Prostate gland (tissue), 2 donors: ENCODE measurements around the gene AMOT. TPM values are rescaled to one million over a fixed set of nuclear protein-coding genes. Genes with fewer than 3 reads are reported as not detected.

Experiments
- DNase-seq: peaks from one replicate; pipeline ENCODE4 v3.0.0-alpha.2; 2019; ENCODE audit warnings: low spot score
- H3K27ac ChIP-seq, 2 donors: fragments of 200-600 bp; sonication (generic); 2 replicates each; pipeline ENCODE4 v1.5.1; 2017 to 2019
- H3K27me3 ChIP-seq: fragments of 200-600 bp; sonication (generic); replicated peaks from 2 replicates; pipeline ENCODE4 v1.5.1; 2019; ENCODE audit not compliant: insufficient read depth
- H3K36me3 ChIP-seq, 2 donors: fragments of 200-600 bp; sonication (generic); 1 replicate in 1 of 2; 2 replicates in 1 of 2; pipeline versions ENCODE4 v1.5.1 to v1.8.1; 2017 to 2019
- H3K4me1 ChIP-seq: fragments of 200-600 bp; sonication (generic); replicated peaks from 2 replicates; pipeline ENCODE4 v1.5.1; 2019
- H3K4me3 ChIP-seq, 2 donors: fragments of 200-600 bp; sonication (generic); 2 replicates each; pipeline ENCODE4 v1.5.1; 2017 to 2019
- H3K9me3 ChIP-seq: fragments of 200-600 bp; sonication (generic); 2 replicates; pipeline ENCODE4 v1.5.1; 2017
- POLR2A ChIP-seq: fragments of 450-650 bp; IDR thresholded peaks from one replicate; pipeline ENCODE4 v1.6.1; 2016; ENCODE audit warnings: antibody characterized with exemption, mild to moderate bottlenecking
- POLR2AphosphoS5 ChIP-seq: sonication (generic); formaldehyde crosslinking; IDR thresholded peaks from one replicate; pipeline ENCODE4 v1.6.1; 2017; ENCODE audit warnings: antibody characterized with exemption
- WGBS: methylation state at CpG from one replicate; pipeline ENCODE4 v1.1.5; 2018; 5-methylcytosine and 5-hydroxymethylcytosine counted together
- intact Hi-C: fragments of 100-400 bp; cut with DNase I; formaldehyde crosslinking; loops from one replicate; pipeline ENCODE4 v1.14.2; 2022
- total RNA-seq, 2 donors: library from RNA; depleted of rRNA; stranded (reverse); fragments of >200 nt; gene quantifications; one replicate each; pipeline ENCODE4 v1.1.0, GENCODE V29; 2016
- TF ChIP-seq, protein P1 (sequence below), 4 experiments: fragments of 200-600 bp in 2 of 4; fragments of 450-650 bp in 2 of 4; sonication (generic) in 2 of 4; IDR thresholded peaks; 1 replicate in 3 of 4; 2 replicates in 1 of 4; pipeline ENCODE4 v1.5.1; 2016 to 2019; ENCODE audit warnings: antibody characterized with exemption in 4 of 4, mild to moderate bottlenecking in 2 of 4, moderate library complexity in 2 of 4

The AMOT gene
- total RNA-seq, 2 donors from 2014 or later, result 27.9 to 60.1 TPM

DNA sequence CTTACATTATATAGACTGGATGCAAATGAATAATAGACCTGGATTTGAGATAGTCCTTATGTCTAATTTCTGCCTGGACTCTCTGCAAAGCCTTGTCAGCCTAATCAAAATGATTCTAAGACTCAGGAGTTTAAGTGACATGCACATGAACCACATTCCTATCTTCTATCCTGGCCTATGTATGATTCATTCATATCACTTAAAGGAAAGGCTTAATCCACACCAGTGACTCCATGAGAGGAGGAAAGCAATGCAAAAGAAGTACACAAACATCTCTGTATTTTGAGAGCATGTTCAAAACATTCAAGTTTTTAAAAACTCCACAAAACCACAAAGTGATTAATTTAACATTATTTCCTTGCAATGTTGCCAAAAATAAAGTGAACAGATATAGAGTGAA lies 14.6 kb downstream of the AMOT start:
- H3K27me3 ChIP-seq, result no peaks in the 10 kb centered on the region
- H3K9me3 ChIP-seq, result no peaks in the 10 kb centered on the region
- H3K4me3 ChIP-seq, result no peak overlapping the region
- no peaks in the 10 kb centered on the region for H3K4me1 ChIP-seq
- no peak for DNase-seq
- intact Hi-C loops, result no loop called here
- H3K27ac ChIP-seq, result no peak overlapping the region
- TF ChIP-seq, protein P1, sequence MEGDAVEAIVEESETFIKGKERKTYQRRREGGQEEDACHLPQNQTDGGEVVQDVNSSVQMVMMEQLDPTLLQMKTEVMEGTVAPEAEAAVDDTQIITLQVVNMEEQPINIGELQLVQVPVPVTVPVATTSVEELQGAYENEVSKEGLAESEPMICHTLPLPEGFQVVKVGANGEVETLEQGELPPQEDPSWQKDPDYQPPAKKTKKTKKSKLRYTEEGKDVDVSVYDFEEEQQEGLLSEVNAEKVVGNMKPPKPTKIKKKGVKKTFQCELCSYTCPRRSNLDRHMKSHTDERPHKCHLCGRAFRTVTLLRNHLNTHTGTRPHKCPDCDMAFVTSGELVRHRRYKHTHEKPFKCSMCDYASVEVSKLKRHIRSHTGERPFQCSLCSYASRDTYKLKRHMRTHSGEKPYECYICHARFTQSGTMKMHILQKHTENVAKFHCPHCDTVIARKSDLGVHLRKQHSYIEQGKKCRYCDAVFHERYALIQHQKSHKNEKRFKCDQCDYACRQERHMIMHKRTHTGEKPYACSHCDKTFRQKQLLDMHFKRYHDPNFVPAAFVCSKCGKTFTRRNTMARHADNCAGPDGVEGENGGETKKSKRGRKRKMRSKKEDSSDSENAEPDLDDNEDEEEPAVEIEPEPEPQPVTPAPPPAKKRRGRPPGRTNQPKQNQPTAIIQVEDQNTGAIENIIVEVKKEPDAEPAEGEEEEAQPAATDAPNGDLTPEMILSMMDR (IDR thresholded peaks at IDR 0.05), result no peak
- TF ChIP-seq POLR2AphosphoS5 (no peak), POLR2A (no peak)
- H3K36me3 ChIP-seq, result no peaks in the 10 kb centered on the region

DNA sequence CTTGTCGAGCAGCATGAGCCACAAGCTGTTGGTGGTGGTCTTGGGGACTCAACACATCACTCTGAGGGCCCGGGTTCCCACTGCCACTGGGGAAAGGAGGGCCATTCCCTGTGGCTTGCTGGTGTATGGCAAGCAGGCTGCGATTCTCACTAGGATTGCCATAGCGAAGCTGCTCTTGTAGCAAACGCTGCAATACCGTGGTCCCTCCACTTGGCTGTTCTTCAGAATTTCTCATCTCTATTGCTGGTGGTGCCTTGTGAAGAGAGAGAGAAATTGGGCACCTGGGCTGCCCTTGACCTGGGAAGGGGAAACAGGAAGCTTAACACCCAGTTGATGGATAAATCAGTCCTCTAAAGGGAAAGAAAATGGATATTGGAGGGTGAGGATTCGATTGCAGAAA lies 17.7 kb downstream of the AMOT start:
- H3K27ac ChIP-seq, result no peak overlapping the region
- no peak overlapping the region for H3K4me3 ChIP-seq
- H3K27me3 ChIP-seq, result no peaks in the 10 kb centered on the region
- TF ChIP-seq POLR2AphosphoS5 (no peak), POLR2A (no peak)
- TF ChIP-seq, protein P1 (IDR thresholded peaks at IDR 0.05), result no peak
- intact Hi-C loops, result no loop called here
- H3K4me1 ChIP-seq, result no peaks in the 10 kb centered on the region
- DNase-seq, result no peak
- no peaks in the 10 kb centered on the region for H3K9me3 ChIP-seq
- 91% methylated on average over 7 of the region's 7 CpGs for WGBS
- no peaks in the 10 kb centered on the region for H3K36me3 ChIP-seq

DNA sequence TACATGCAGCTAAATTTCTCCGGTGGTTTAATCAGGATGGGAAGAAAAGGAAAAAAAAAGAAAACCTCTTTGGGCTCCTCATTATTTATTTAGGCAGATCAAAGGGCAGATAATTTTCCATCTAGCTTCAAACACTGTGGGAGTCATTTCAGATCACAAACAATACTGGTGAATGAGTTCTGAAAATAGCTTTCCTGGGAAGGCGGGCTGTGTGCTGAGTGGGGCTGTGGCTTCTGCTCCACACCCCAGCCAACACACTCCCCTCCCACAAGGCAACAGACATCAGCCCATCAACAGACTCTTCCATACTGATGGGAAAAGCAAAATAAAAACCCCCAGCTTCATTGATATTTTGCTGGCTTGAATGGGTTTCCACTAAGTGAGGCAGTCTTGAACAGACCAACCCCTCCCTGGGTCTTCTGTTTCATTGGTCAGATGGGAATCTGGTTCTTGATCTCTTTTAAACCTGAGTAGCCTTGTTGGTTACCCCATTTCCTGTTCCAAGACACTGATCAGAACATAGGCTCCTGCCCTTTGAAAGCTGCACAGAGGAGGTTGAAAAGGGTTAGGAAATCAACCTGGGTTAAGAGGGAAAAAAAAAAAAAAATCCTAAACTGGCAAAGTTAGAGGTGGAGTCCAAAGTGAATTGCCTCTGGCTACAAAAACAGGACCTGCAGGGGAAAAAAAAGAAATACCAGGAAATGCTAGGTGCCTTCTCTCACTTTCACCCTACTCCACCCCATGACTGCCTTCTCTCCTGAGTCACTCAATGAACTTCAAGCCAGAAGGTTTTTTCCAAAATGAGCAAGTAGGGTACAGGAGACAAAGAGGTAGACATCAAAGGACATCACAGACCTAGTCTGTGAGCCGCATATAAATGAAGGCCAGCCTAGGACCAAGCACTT lies 20.0 kb downstream of the AMOT start:
- intact Hi-C loops, result no loop called here
- H3K27me3 ChIP-seq, result no peaks in the 10 kb centered on the region
- H3K27ac ChIP-seq, result no peak overlapping the region
- H3K4me3 ChIP-seq, result no peak overlapping the region
- H3K4me1 ChIP-seq, result no peaks in the 10 kb centered on the region
- no peaks in the 10 kb centered on the region for H3K9me3 ChIP-seq
- H3K36me3 ChIP-seq, result no peaks in the 10 kb centered on the region
- no peak for DNase-seq
- WGBS, result 52% methylated on average over 3 of the region's 3 CpGs
- TF ChIP-seq, protein P1 (IDR thresholded peaks at IDR 0.05), result no peak
- no peak for TF ChIP-seq POLR2A
- TF ChIP-seq POLR2AphosphoS5, result no peak

DNA sequence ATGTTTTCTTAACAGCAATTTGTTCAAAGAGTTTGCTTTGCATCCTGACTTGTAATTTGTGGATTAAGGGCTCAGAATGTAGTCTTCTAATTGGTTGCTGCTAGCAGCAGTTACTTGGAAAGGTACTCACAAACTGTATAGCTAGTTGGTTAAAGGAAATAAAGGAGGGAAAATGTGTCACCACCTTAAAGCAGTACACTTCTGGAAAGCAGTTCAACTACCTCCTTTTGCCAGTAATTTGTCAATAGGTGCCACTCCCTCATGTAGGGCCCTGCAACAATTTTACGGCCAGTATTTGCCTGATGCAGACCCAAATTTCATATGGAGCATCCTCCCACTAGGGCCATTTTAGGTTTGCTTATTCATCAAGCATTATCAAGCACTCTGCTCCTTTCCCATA lies 20.8 kb downstream of the AMOT start:
- TF ChIP-seq POLR2A (no peak), POLR2AphosphoS5 (no peak)
- TF ChIP-seq, protein P1 (IDR thresholded peaks at IDR 0.05), result no peak
- intact Hi-C loops, result no loop called here
- Histone ChIP-seq H3K4me1 (no peaks in the 10 kb centered on the region), H3K9me3 (no peaks in the 10 kb centered on the region), H3K27me3 (no peaks in the 10 kb centered on the region), H3K36me3 (no peaks in the 10 kb centered on the region), H3K4me3 (no peak overlapping the region), H3K27ac (no peak overlapping the region)
- 53% methylated on average over 1 of the region's 1 CpG for WGBS
- DNase-seq, result no peak

DNA sequence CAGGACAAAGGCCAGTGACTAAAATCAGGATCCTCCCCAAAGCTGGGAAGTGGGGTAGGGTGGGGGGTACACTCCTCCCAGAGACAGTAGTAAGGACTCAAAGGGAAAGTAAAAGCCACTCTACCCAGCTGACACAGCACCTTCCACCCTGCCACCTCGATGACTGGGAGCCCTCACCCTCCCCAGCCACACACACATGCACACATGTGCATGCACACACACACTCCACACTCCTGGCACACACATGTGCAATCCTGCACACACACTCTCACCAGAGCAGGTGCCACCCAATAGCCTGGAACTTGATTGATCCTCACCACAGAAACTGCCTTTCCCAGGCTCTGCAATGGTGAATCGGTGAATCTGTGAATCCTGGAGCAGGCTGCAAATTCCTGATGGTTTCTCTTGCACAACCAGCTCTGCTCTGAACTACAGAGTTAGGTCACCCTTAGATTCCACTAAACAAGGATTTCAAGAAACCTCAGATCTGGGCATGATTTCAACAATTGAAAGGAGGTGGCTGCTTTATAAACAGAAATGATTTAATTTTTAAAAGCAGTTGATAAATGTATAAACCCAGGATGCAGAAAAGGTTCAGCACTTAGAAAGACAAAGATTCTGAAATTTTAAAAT lies 21.5 kb downstream of the AMOT start:
- Histone ChIP-seq H3K27ac (no peak overlapping the region), H3K4me1 (no peaks in the 10 kb centered on the region), H3K36me3 (no peaks in the 10 kb centered on the region), H3K4me3 (no peak overlapping the region), H3K9me3 (no peaks in the 10 kb centered on the region), H3K27me3 (no peaks in the 10 kb centered on the region)
- TF ChIP-seq POLR2A (no peak), POLR2AphosphoS5 (no peak)
- TF ChIP-seq, protein P1 (IDR thresholded peaks at IDR 0.05), result no peak
- intact Hi-C loops, result no loop called here
- DNase-seq, result no peak
- WGBS, result 36% methylated on average over 2 of the region's 2 CpGs
